Kidney (tissue), 14 donors: ENCODE data around the gene HOXB5. TPM values are rescaled to one million over a fixed set of nuclear protein-coding genes. Genes with fewer than 3 reads are reported as not detected.
A peak's percentile ranks its signal among the peaks of the same experiment; 100 is the strongest.

Experiments used
- DNase-seq, 5 donors: peaks; one replicate each; pipeline ENCODE4 v3.0.0-alpha.2; 2013 to 2020
- FAIRE-seq: peaks from 2 replicates; lab custom pipeline; 2012; peaks lifted over from hg19 to GRCh38; lab: Jason Lieb, UNC
- H3K27ac ChIP-seq, 2 donors: one replicate each; pipeline ENCODE4 v1.7.0; 2013; ENCODE audit warnings: low read depth in 2 of 2, low read length in 2 of 2, inconsistent platforms in 1 of 2
- H3K27me3 ChIP-seq: one replicate; pipeline ENCODE4 v1.7.1; 2013; ENCODE audit warnings: low read length, inconsistent platforms; ENCODE audit not compliant: control insufficient read depth, insufficient read depth
- H3K36me3 ChIP-seq, 3 donors: one replicate each; pipeline versions ENCODE4 v1.7.0 to v1.7.1; 2013; ENCODE audit warnings: low read length in 3 of 3, control low read depth in 1 of 3, inconsistent platforms in 1 of 3; ENCODE audit not compliant: insufficient read depth in 3 of 3, control insufficient read depth in 2 of 3
- H3K4me1 ChIP-seq, 3 donors: one replicate each; pipeline versions ENCODE4 v1.7.0 to v1.7.1; 2013; ENCODE audit warnings: low read length in 3 of 3, inconsistent platforms in 1 of 3, low read depth in 1 of 3; ENCODE audit not compliant: control insufficient read depth in 2 of 3, insufficient read depth in 2 of 3
- H3K4me3 ChIP-seq, 3 donors: one replicate each; pipeline versions ENCODE4 v1.7.0 to v1.8.1; 2013; ENCODE audit warnings: low read length in 3 of 3, control low read depth in 1 of 3, inconsistent platforms in 1 of 3
- H3K9ac ChIP-seq, 3 donors: one replicate each; pipeline versions ENCODE4 v1.7.0 to v1.7.1; 2013; ENCODE audit warnings: low read length in 3 of 3, control low read depth in 1 of 3, inconsistent platforms in 1 of 3
- H3K9me3 ChIP-seq, 3 donors: one replicate each; pipeline versions ENCODE4 v1.7.0 to v1.7.1; 2013; ENCODE audit warnings: low read length in 3 of 3, control low read depth in 1 of 3, inconsistent platforms in 1 of 3; ENCODE audit not compliant: control insufficient read depth in 2 of 3, insufficient read depth in 1 of 3
- intact Hi-C: fragments of 100-400 bp; cut with DNase I; formaldehyde crosslinking; loops from one replicate; pipeline ENCODE4 v1.11.1; 2022
- polyA plus RNA-seq: library from polyadenylated mRNA; stranded (reverse); fragments of 350-450 nt; fragmentation: Illumina TruSeq; extraction: RNeasy Lipid Tissue Mini Kit (QIAGEN cat#74804); gene quantifications from one replicate; pipeline ENCODE4 v1.2.3, GENCODE V29; 2014; ENCODE audit warnings: low read depth, low replicate concordance; ENCODE audit not compliant: insufficient read depth
- total RNA-seq: library from RNA; stranded (reverse); fragmentation: NEBNext Ultra II Directional; extraction: Animal tissue kit (Norgen Biotek cat#: 25700); gene quantifications from one replicate; pipeline ENCODE4 v1.2.1, GENCODE V29; 2021
- TF ChIP-seq, protein P1 (sequence below): IDR thresholded peaks from 3 replicates; pipeline ENCODE4 v1.5.1; 2012; ENCODE audit warnings: mild to moderate bottlenecking, moderate library complexity, borderline replicate concordance; ENCODE audit not compliant: insufficient read depth; ENCODE audit errors: extremely low read depth
- donor health status: control.
- donor health status: control.
- donor health status: control.
- donor health status: control.
- donor health status: control.
- donor health status: DM: yes; HTN: yes; CAD: no.
- donor health status: Normal renal cell carcinoma (clear cell type).

The HOXB5 gene
- total and polyA plus RNA-seq, 2 donors from 2014 or later, result 12.3 to 27.0 TPM

DNA sequence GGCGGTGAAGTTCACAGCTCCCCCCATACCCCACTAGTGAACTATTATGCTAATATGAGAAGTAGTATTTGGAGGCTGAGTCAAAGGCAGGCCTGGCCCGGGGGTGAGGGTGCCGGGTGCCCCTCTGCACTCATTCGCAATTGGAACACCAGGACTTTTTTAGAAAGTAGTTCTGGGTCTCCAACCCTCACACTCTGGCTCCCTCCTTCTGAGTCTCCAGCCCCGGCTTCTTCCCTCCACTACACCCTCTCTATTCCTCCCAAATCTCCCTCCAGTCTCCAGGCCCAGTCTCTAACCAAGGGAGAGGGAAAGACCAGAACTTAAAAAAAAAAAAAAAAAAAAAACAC, 37.4 kb downstream of the HOXB5 start:
- Histone ChIP-seq H3K4me3 (peak overlapping the region in 1 of 3 donors; percentile 59), H3K27me3 (no peaks in the 10 kb centered on the region), H3K36me3 (no peaks in the 10 kb centered on the region), H3K4me1 (peaks cover 17 to 41% (median 26%) of the 10 kb centered on the region in 3 donors), H3K9ac (peak overlapping the region; percentile 10 to 68 (median 33)), H3K9me3 (no peaks in the 10 kb centered on the region), H3K27ac (peak overlapping the region; percentile 63 to 88)
- FAIRE-seq (no peak), DNase-seq (no peak)
- intact Hi-C loops, result no loop called here
- TF ChIP-seq, protein P1, sequence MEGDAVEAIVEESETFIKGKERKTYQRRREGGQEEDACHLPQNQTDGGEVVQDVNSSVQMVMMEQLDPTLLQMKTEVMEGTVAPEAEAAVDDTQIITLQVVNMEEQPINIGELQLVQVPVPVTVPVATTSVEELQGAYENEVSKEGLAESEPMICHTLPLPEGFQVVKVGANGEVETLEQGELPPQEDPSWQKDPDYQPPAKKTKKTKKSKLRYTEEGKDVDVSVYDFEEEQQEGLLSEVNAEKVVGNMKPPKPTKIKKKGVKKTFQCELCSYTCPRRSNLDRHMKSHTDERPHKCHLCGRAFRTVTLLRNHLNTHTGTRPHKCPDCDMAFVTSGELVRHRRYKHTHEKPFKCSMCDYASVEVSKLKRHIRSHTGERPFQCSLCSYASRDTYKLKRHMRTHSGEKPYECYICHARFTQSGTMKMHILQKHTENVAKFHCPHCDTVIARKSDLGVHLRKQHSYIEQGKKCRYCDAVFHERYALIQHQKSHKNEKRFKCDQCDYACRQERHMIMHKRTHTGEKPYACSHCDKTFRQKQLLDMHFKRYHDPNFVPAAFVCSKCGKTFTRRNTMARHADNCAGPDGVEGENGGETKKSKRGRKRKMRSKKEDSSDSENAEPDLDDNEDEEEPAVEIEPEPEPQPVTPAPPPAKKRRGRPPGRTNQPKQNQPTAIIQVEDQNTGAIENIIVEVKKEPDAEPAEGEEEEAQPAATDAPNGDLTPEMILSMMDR, result no peak

DNA sequence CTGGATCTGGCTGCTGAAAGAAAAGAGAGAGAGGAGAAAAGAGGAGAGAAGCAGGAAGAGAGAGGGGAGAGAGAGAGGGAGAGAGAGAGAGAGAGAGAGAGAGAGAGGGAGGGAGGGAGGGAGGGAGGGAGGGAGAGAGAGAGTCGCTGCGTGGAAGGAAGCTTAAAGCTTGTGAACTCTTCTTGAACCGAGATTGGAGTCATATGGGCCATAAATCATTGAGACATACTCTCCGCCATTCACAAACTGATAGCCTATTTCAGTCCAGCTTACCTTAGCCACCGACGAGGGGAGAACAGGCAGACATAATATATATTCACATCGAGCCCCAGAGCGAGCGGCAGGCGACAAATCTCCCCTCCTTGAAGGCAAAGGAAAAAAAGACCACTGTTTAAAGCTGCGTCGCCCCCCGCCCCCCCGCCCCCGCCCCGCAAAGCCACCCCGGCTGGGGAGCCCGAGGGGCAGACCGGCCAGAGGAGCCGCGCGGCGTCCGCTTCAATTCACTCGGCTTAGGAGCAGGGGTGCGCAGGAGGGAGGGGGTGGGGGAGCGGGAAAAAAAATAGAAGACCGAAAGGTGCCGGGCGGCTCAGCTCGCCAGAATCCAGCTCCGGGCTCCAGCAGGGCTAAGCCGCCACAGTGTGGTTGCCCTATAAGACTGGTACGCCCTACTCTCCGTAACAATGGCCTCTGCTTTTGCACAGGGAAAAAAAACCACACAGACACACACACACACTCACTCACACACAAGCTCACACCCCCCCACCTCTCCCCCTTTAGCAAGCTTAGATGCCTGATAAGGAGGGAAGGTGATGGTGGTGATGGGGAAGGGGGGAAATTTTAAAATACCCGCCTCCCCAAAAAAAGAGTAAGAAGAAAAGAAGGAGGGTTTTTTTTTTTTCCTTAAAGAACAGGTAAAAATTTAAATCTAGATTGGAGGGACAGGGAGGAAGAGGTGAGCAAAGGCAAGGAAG, 38.0 kb downstream of the HOXB5 start:
- no peaks in the 10 kb centered on the region for H3K9me3 ChIP-seq
- peak overlapping the region; percentile 79 to 88 for H3K27ac ChIP-seq
- FAIRE-seq (no peak), DNase-seq (peak; percentile 78 to 99 (median 93))
- peak overlapping the region; percentile 56 to 59 (median 58) for H3K4me3 ChIP-seq
- intact Hi-C loops, result no loop called here
- peaks cover 14 to 37% (median 21%) of the 10 kb centered on the region in 3 donors for H3K4me1 ChIP-seq
- H3K27me3 ChIP-seq, result no peaks in the 10 kb centered on the region
- H3K9ac ChIP-seq, result peak overlapping the region; percentile 31 to 81 (median 33)
- TF ChIP-seq, protein P1, result peak; percentile 31
- no peaks in the 10 kb centered on the region for H3K36me3 ChIP-seq

DNA sequence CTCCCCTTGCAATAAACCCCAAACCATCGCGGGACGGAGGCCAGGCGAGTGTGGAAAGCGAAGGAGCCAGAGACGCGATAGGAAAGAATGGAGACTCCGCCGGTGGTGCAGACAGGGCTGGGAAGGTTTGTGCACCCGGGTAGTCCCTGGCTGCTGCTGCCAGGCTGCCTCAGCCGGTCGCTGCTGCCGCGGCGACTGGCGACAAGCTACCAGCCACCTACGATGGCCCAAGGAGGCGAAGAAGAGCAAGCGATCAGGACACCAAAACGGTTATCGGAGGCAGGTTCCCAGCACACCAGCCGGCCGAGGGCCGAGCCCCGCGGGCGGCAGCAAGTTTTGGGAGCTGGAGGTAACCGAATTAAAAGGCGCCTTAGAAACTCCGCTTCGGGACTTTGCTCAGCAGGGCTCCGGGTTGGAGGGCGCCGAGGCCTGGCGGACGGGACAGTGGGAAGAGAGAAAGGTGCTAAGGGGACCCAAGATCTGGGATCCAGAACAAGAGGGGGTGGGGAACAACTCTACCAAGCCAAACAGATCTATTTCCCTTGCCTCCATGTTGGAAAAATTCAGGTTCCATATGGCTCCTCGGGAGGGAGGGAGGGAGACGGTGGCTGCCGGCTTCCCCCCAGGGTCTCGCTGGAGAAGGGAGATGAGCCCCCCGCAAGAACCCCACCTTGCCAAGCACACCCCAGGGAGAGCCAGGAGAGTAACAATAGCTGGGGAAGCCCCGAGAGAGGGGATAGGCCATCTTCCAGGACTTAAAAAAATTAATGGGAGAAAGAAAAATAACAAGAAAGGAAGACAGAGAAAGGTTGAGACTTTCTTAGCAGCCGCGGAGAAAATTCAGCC, 38.9 kb downstream of the HOXB5 start:
- intact Hi-C loops, result no loop called here
- peak overlapping the region; percentile 79 to 88 for H3K27ac ChIP-seq
- FAIRE-seq (no peak), DNase-seq (peak in 1 of 5 donors; percentile 45)
- H3K9me3 ChIP-seq, result no peaks in the 10 kb centered on the region
- H3K9ac ChIP-seq, result peak overlapping the region; percentile 30 to 81 (median 31)
- TF ChIP-seq, protein P1, result no peak
- H3K4me1 ChIP-seq, result peaks cover 10 to 29% (median 16%) of the 10 kb centered on the region in 3 donors
- no peaks in the 10 kb centered on the region for H3K27me3 ChIP-seq
- H3K4me3 ChIP-seq, result peak overlapping the region; percentile 22 to 59 (median 58)
- H3K36me3 ChIP-seq, result peaks cover 0 to 3% (median 2%) of the 10 kb centered on the region in 3 donors
